ENCODE results near the gene OR2V2.
"Not testable (repeated sequence)": the region's sequence is repeated elsewhere in the genome, so short reads cannot be mapped to it uniquely, and the experiment has no call there.

Gene OR2V2

GRCh38 chr5:181146927-181147636 is at the start of gene OR2V2:
TSS of gene OR2V2 (plus strand) at chr5:181147586. CDS start at chr5:181154943, 7,357 bp downstream.
- DNase-seq, result not testable (repeated sequence)

GRCh38 chr5:181097759-181098491 is 49.5 kb upstream of the OR2V2 start:
- not testable (repeated sequence) for DNase-seq

GRCh38 chr5:181098762-181099601 is 48.4 kb upstream of the OR2V2 start:
- no peak for DNase-seq

- DNase-seq, result no peak
Measured at GRCh38 chr5:181099602-181100086, 47.7 kb upstream of the OR2V2 start.

GRCh38 chr5:181100121-181100875 is 47.1 kb upstream of the OR2V2 start:
- DNase-seq, result no peak

GRCh38 chr5:181101030-181101641 is 46.2 kb upstream of the OR2V2 start:
- DNase-seq, result not testable (repeated sequence)

GRCh38 chr5:181101930-181102674 is 45.3 kb upstream of the OR2V2 start:
- not testable (repeated sequence) for DNase-seq

- not testable (repeated sequence) for DNase-seq
Measured at GRCh38 chr5:181104259-181104568, 43.2 kb upstream of the OR2V2 start.

- not testable (repeated sequence) for DNase-seq
Measured at GRCh38 chr5:181104606-181105390, 42.6 kb upstream of the OR2V2 start.

GRCh38 chr5:181105391-181106025 is 41.9 kb upstream of the OR2V2 start:
- no peak for DNase-seq

GRCh38 chr5:181107699-181108098 is 39.7 kb upstream of the OR2V2 start:
- DNase-seq, result no peak

- no peak for DNase-seq
Measured at GRCh38 chr5:181108578-181109165, 38.7 kb upstream of the OR2V2 start.

- DNase-seq, result no peak
Measured at GRCh38 chr5:181109489-181110013, 37.8 kb upstream of the OR2V2 start.

GRCh38 chr5:181111010-181111409 is 36.4 kb upstream of the OR2V2 start:
- no peak for DNase-seq

- no peak for DNase-seq
Measured at GRCh38 chr5:181112476-181112875, 34.9 kb upstream of the OR2V2 start.

- DNase-seq, result not testable (repeated sequence)
Measured at GRCh38 chr5:181113572-181113971, 33.8 kb upstream of the OR2V2 start.

GRCh38 chr5:181114284-181114843 is 33.0 kb upstream of the OR2V2 start:
- no peak for DNase-seq

GRCh38 chr5:181114844-181115778 is 32.3 kb upstream of the OR2V2 start:
- no peak for DNase-seq

All from SIG-M5 (cell line).